Measurements from ENCODE around the gene LGI2. TPM values are rescaled to one million over a fixed set of nuclear protein-coding genes. Genes with fewer than 3 reads are reported as not detected.

LGI2 gene
- not detected in 2 replicates for total RNA-seq (2011; cell fraction: chromatin; rRNA removed; ENCODE audit: low replicate concordance)
- total RNA-seq (2011; cell fraction: nucleolus; rRNA removed): not detected in 2 replicates
- total RNA-seq (2011; cell fraction: nucleoplasm; rRNA removed): not detected in 2 replicates
- not detected in 2 replicates for total RNA-seq (2014; rRNA removed)
- not detected in 2 replicates for total RNA-seq (2014; rRNA removed; fragmentation: Illumina TruSeq; extraction: Trizol)
- total RNA-seq (2015; rRNA removed; fragmentation: Illumina TruSeq; extraction: Trizol): not detected in 2 replicates
- total RNA-seq (2021): 0.04 and 0.07 TPM in 2 replicates
- polyA plus RNA-seq (2011; rRNA removed): 0.03 TPM in 1 of 2 replicates, not detected in the other
- 0.01 TPM in 1 of 2 replicates, not detected in the other for polyA plus RNA-seq (2011; cell fraction: cytosol; rRNA removed)
- not detected in 2 replicates for polyA plus RNA-seq (2011; cell fraction: nucleus; rRNA removed)
- 0.01 TPM in 1 of 2 replicates, not detected in the other for polyA plus RNA-seq (2012)
- polyA plus RNA-seq (2014; fragmentation: Illumina TruSeq; extraction: Trizol): not detected in 2 replicates
- polyA plus RNA-seq (2014; fragmentation: Nextera tagmentation; extraction: Ambion mirVana): not detected
- not detected in 2 replicates for polyA plus RNA-seq (2014; rRNA removed)
- 0.18 TPM in 1 of 2 replicates, not detected in the other for polyA minus RNA-seq (2011; rRNA and poly(A)+ RNA removed)
- not detected in 2 replicates for polyA minus RNA-seq (2011; cell fraction: cytosol; rRNA and poly(A)+ RNA removed)
- not detected in 2 replicates for polyA minus RNA-seq (2011; cell fraction: nucleus; rRNA and poly(A)+ RNA removed)
- Bru-seq, nascent RNA: percentile 8 among the genes with signal in this experiment
- BruChase-seq, experiment 1, labeled RNA remaining after a 2-hour chase: percentile 13 among the genes with signal in this experiment
- BruChase-seq, experiment 2, labeled RNA remaining after a 6-hour chase: percentile 13 among the genes with signal in this experiment
- long read RNA-seq, experiment 1: 0 reads
- long read RNA-seq, experiment 2: 0 reads
- long read RNA-seq, experiment 3: 0 reads

GRCh38 chr4:25030277-25031076 lies at the start of gene LGI2:
TSS of gene LGI2 (minus strand) at chr4:25030946. CDS start at chr4:25030693, 253 bp downstream.
- H3K27me3 ChIP-seq (ENCODE audit: control insufficient read depth in 2 of 2, insufficient read depth in 2 of 2, low read length in 2 of 2): peaks cover 29 to 54% of the 10 kb centered on the region in 2 experiments
- peak; percentile 41 for TF ChIP-seq NFIC (IDR thresholded peaks at IDR 0.05)
- no peak for TF ChIP-seq MEF2D (tag; conservative IDR thresholded peaks at IDR 0.05; ENCODE audit: low read depth)
- no peak for TF ChIP-seq SMARCA4 (IDR thresholded peaks at IDR 0.05)
- no peak for TF ChIP-seq ZNF140 (CRISPR knock-in tag; IDR thresholded peaks at IDR 0.05)
- TF ChIP-seq ZNF311 (CRISPR knock-in tag; IDR thresholded peaks at IDR 0.05): no peak
- no peak for TF ChIP-seq ZNF184 (CRISPR knock-in tag; IDR thresholded peaks at IDR 0.05)
- H2AFZ ChIP-seq (ENCODE audit: low read depth, low read length): no peak within 1 kb of the TSS
- peaks cover 3% of the 10 kb centered on the region for H3K9me1 ChIP-seq (ENCODE audit: control insufficient read depth, insufficient read depth, low read length)
- no peaks in the 10 kb centered on the region for H3K79me2 ChIP-seq (ENCODE audit: control insufficient read depth, insufficient read depth, low read length)
- ChIA-PET CTCF (ENCODE audit: low intra/inter-chr PET ratio) (no interaction called here), POLR2A (no interaction called here)
- no peaks in the 10 kb centered on the region for H3K36me3 ChIP-seq (ENCODE audit: control insufficient read depth, insufficient read depth, low read length)
- H3K27ac ChIP-seq (ENCODE audit: extremely low read depth, low read depth, low read length): no peak within 1 kb of the TSS
- intact Hi-C loops (cut with micrococcal nuclease): no loop called here
- no peaks in the 10 kb centered on the region for H4K20me1 ChIP-seq (replicated peaks; ENCODE audit: control insufficient read depth, insufficient read depth, low read length)
- H3K9ac ChIP-seq (ENCODE audit: insufficient read depth in 1 of 2, low read depth in 2 of 2, low read length in 2 of 2): no peak within 1 kb of the TSS
- no TSS peak for BruUV-seq (replicated peaks)
- H3K9me3 ChIP-seq (replicated peaks; ENCODE audit: control insufficient read depth, insufficient read depth, low read depth, low read length): no peaks in the 10 kb centered on the region
- ATAC-seq (no peak), DNase-seq (ENCODE audit: extremely low read depth in 1 of 4, low spot score in 3 of 4) (peak in 3 of 4 experiments; percentile 18 to 30 (median 27)), FAIRE-seq (no peak)
- no peak within 1 kb of the TSS for H3K4me2 ChIP-seq (ENCODE audit: insufficient read depth, low read length)
- 3% methylated on average over 6 of the region's 92 CpGs for WGBS (ENCODE audit: insufficient coverage, low coverage, missing lambda C conversion rate)
- no peak within 1 kb of the TSS for H3K4me3 ChIP-seq
- H3K4me1 ChIP-seq (replicated peaks in 1 of 2; ENCODE audit: control insufficient read depth in 2 of 2, insufficient read depth in 2 of 2, low read length in 2 of 2): peaks cover 0 to 5% of the 10 kb centered on the region in 2 experiments; a peak in 2 of 5 replicates
- in situ Hi-C loops (cut with MboI): no loop called here
